ENCODE measurements around the gene DZANK1. TPM values are rescaled to one million over a fixed set of nuclear protein-coding genes. Genes with fewer than 3 reads are reported as not detected.

The DZANK1 gene
- 0.16 and 0.36 TPM in 2 replicates for total RNA-seq

DNA sequence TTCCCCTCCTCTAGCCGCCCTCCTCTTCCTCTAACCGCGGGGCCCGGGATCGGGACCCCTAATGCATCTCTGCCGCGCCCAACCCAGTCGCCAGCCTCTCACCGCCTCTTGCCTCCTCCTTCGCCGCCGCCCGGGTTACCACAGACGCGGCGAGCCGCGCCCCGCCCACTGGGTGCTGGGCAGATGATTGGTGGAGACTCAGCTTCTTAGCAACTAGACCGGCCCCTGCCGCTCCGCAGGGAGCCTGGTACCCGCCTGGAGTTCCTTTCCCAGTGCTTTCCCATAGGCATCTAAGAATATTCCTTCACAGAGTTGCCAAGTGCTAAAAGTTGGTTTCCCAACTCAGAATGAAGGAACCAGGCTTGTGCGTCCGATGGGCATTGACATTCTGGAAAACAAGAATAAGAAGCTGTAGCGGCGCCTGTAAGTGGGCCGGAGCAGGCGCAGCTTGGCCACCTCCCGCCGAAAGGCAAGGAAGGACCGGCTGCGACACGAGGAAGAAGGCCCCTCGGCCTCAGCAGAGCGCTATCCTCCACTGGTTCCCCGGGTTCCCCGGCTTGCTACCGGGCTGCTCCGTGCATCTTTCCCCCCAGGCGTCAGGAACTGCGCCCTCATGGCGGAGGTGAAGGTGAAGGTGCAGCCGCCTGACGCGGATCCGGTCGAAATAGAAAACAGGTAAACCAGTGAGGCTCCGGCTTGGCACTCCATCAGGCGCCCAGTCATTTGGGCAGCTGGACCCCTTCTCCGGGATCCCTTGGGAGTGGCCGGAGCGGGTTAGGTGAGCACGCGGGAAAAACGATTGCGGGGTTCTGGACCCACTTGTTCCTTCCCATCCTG is at the start of gene DZANK1, which contains the start of gene POLR3F:
DZANK1 (minus strand) TSS at position 137 of the 837 bp plus-strand sequence. CDS start 1,672 bp downstream, outside the sequence.
POLR3F (plus strand) TSS at position 497 of the 837 bp plus-strand sequence; CDS start at position 614, 117 bp downstream.

DNA sequence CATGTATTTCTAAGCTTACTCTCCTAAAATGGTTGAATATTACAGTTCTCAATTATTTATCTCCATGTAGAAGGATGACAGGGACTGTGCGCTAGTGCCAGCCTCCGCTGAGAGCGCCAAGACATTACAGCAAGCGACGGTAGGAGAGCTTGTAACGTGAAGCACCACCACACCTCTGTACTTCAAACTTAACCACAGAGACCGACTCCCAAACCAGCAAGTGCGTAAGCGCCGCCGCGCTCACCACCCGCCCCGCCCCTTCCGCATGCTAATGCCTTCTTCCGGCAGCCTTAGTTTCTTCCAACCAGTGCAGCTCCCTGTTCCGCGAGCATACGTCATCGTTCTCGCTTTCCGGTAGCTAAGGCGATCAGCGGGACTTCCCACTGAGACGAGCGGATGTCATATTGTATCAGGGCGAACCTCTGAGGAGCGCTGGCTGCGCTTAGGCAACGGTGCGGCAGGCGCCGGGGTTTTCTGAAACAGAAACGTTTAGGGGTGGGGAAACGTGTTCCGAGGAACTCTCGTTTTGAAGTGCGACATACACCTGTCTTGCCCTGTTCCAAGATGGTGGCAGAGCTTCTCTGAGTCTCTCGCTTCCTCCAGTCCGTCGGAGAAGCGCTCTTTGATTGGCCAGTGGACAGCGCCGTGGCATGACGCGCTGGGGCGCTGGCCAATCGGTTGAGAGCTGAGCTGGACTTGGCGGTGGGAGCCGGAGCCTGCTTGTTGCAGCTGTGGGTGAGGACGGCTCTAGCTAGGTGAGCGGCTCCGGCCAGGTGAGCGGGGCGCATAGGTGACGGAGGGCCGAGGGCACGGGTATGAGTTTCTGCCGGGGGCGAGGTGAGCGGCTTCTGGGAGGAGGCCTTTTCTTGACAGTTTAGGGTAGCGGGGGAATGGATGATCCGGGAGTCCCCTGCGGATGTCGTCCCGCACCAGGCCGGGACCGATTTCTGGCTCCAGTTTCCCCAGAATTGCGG is 40.7 kb upstream of the DZANK1 start, which contains the start of gene SEC23B:
SEC23B (plus strand) TSS at position 723 of the 974 bp plus-strand sequence. CDS start 2,896 bp downstream, outside the sequence.

DNA sequence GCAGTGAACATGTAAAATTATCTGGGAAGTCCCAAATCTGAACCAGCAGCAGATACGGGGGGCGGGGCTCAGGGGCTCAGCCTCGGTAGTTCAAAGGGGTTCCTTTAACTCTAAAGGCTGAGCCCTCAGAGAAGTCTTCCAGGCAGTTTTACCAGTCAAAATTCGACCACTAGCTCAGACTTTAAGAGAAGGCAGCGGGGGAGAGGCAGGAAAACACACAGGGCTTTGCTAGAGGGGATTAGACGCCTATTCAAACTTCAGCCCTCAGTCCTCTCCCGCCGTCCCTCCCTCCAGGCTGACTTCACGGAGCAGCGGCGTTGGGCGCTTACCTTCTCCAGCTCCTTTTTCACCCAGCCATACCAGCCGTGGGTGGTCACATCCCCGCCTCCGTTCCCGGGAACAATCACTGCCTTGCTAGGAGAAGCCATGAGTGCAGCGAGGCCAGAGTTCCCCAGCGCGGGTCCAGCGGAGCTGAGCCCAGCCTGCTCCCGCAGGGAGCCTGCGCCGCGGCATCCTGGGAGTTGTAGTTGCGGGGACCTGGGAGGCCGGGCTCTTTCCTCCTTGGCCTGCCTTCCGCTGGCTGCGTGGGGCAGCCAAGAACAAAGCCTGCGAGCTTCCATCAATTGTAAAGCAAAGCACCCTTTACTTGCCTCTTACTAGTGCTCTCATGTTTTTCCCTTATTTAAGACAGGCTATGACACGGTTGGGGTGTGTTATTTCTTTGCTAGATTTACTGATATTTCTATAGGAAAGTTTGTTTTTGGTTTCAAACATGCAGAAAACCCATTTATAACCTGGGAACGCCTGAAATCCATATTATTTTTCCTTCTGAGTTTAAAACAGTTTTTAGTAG is 30.1 kb upstream of the DZANK1 start, which contains the start of gene RBBP9:
RBBP9 (minus strand) TSS at position 486 of the 853 bp plus-strand sequence; CDS start at position 428, 58 bp downstream.

Other genes starting within 250 kb of the DZANK1 start
- 20.3 and 28.2 TPM in 2 replicates for gene ZNF133, start 178.5 kb downstream of the DZANK1 start, total RNA-seq
- 4.7 and 10.3 TPM in 2 replicates for gene POLR3F, start 360 bp upstream of the DZANK1 start, total RNA-seq
- gene RBBP9, start 30.2 kb upstream of the DZANK1 start, total RNA-seq, result 6.9 and 11.8 TPM in 2 replicates
- gene SEC23B, start 40.9 kb upstream of the DZANK1 start, total RNA-seq, result 30.1 and 43.9 TPM in 2 replicates
- 49.5 and 71.1 TPM in 2 replicates for gene SMIM26, start 100.4 kb upstream of the DZANK1 start, total RNA-seq
- gene DTD1, start 121.0 kb upstream of the DZANK1 start, total RNA-seq, result 57.5 and 58.3 TPM in 2 replicates

Measured in cardiac atrium fibroblast (primary cell).